ENCODE results near the gene ZMYND10. TPM values are rescaled to one million over a fixed set of nuclear protein-coding genes. Genes with fewer than 3 reads are reported as not detected.

The ZMYND10 gene
- total RNA-seq, 3 donors from 2014 or later (not counting 1 experiment from before 2014, with no cell fraction given): 3.0 to 6.3 (median 3.5) TPM

GRCh38 chr3:50390508-50391224, 45.1 kb upstream of the ZMYND10 start:
- Histone ChIP-seq H3K27me3 (ENCODE audit: control insufficient read depth, insufficient read depth, low read length) (no peaks in the 10 kb centered on the region), H3K9me3 (ENCODE audit: control insufficient read depth, insufficient read depth, low read length) (no peaks in the 10 kb centered on the region), H3K4me3 (ENCODE audit: low read length) (no peak overlapping the region), H3K4me1 (ENCODE audit: control insufficient read depth, insufficient read depth, low read length) (peaks cover 30% of the 10 kb centered on the region), H3K36me3 (ENCODE audit: control insufficient read depth, insufficient read depth, low read length) (no peaks in the 10 kb centered on the region), H3K27ac (ENCODE audit: low read length) (no peak overlapping the region)
- Mint-ChIP-seq H3K9me3 (no peaks in the 10 kb centered on the region), H3K4me1 (peaks cover 16 to 28% of the 10 kb centered on the region in 2 donors), H3K27me3 (ENCODE audit: low read depth in 2 of 2) (no peaks in the 10 kb centered on the region), H3K27ac (no peak overlapping the region), H3K36me3 (no peaks in the 10 kb centered on the region), H3K4me3 (no peak overlapping the region)
- 78% methylated on average over 11 of the region's 12 CpGs for WGBS (ENCODE audit: insufficient coverage)
- TF ChIP-seq CTCF (IDR thresholded peaks at IDR 0.05): no peak
- intact Hi-C loops (cut with micrococcal nuclease): no loop called here
- ATAC-seq (no peak), DNase-seq (no peak)

- H3K27me3 ChIP-seq (ENCODE audit: control insufficient read depth, insufficient read depth, low read length): no peaks in the 10 kb centered on the region
- no peak overlapping the region for H3K27ac ChIP-seq (ENCODE audit: low read length)
- intact Hi-C loops (cut with micrococcal nuclease): no loop called here
Measured at GRCh38 chr3:50389414-50389767, 43.9 kb upstream of the ZMYND10 start.

GRCh38 chr3:50388720-50389413, 43.3 kb upstream of the ZMYND10 start:
- Mint-ChIP-seq H3K27me3 (ENCODE audit: low read depth in 2 of 2) (no peaks in the 10 kb centered on the region), H3K4me3 (no peak overlapping the region), H3K4me1 (peaks cover 16 to 28% of the 10 kb centered on the region in 2 donors), H3K36me3 (no peaks in the 10 kb centered on the region), H3K27ac (no peak overlapping the region), H3K9me3 (no peaks in the 10 kb centered on the region)
- no peak overlapping the region for H3K27ac ChIP-seq (ENCODE audit: low read length)
- WGBS (ENCODE audit: insufficient coverage): 88% methylated on average over 15 of the region's 22 CpGs
- ATAC-seq (no peak), DNase-seq (no peak)
- no peaks in the 10 kb centered on the region for H3K9me3 ChIP-seq (ENCODE audit: control insufficient read depth, insufficient read depth, low read length)
- intact Hi-C loops (cut with micrococcal nuclease): no loop called here
- TF ChIP-seq CTCF (IDR thresholded peaks at IDR 0.05): no peak
- no peaks in the 10 kb centered on the region for H3K27me3 ChIP-seq (ENCODE audit: control insufficient read depth, insufficient read depth, low read length)
- peaks cover 27% of the 10 kb centered on the region for H3K4me1 ChIP-seq (ENCODE audit: control insufficient read depth, insufficient read depth, low read length)
- no peak overlapping the region for H3K4me3 ChIP-seq (ENCODE audit: low read length)
- H3K36me3 ChIP-seq (ENCODE audit: control insufficient read depth, insufficient read depth, low read length): no peaks in the 10 kb centered on the region

More at GRCh38 chr3:50389414-50389767, 43.9 kb upstream of the ZMYND10 start:
- Mint-ChIP-seq H3K4me3 (no peak overlapping the region), H3K9me3 (no peaks in the 10 kb centered on the region), H3K27ac (no peak overlapping the region), H3K4me1 (peaks cover 16 to 31% of the 10 kb centered on the region in 2 donors), H3K27me3 (ENCODE audit: low read depth in 2 of 2) (no peaks in the 10 kb centered on the region), H3K36me3 (no peaks in the 10 kb centered on the region)
- no peaks in the 10 kb centered on the region for H3K36me3 ChIP-seq (ENCODE audit: control insufficient read depth, insufficient read depth, low read length)
- H3K4me3 ChIP-seq (ENCODE audit: low read length): no peak overlapping the region
- DNase-seq: no peak
- 91% methylated on average over 6 of the region's 6 CpGs for WGBS (ENCODE audit: insufficient coverage)
- H3K9me3 ChIP-seq (ENCODE audit: control insufficient read depth, insufficient read depth, low read length): no peaks in the 10 kb centered on the region
- no peak for ATAC-seq
- H3K4me1 ChIP-seq (ENCODE audit: control insufficient read depth, insufficient read depth, low read length): peaks cover 27% of the 10 kb centered on the region
- TF ChIP-seq CTCF (IDR thresholded peaks at IDR 0.05): no peak

Measured in natural killer cell (primary cell).